Stimulated activated CD8-positive, alpha-beta memory T cell treated with anti-CD3 and anti-CD28 coated beads, Interleukin-12 subunit alpha, Interleukin-12 subunit beta, amount 100 ng/mL, for 4 hours (primary cell): Measurements from ENCODE around the gene SLC12A9.

Experiments
- DNase-seq: peaks from one replicate; pipeline ENCODE4 v3.0.0-alpha.2; 2020; ENCODE audit warnings: low read depth

The SLC12A9 gene

GRCh38 chr7:100884736-100885439, 32.4 kb downstream of the SLC12A9 start:
- no peak for DNase-seq

GRCh38 chr7:100885440-100886141, 33.1 kb downstream of the SLC12A9 start:
- no peak for DNase-seq

- DNase-seq, result no peak
Measured at GRCh38 chr7:100886142-100886935, 33.8 kb downstream of the SLC12A9 start.

- no peak for DNase-seq
Measured at GRCh38 chr7:100886936-100887515, 34.5 kb downstream of the SLC12A9 start.

- DNase-seq, result no peak
Measured at GRCh38 chr7:100887516-100888290, 35.2 kb downstream of the SLC12A9 start.

GRCh38 chr7:100888291-100888987, 35.9 kb downstream of the SLC12A9 start:
- DNase-seq, result no peak

GRCh38 chr7:100888988-100889750, 36.7 kb downstream of the SLC12A9 start, which contains the start of gene UFSP1:
Gene UFSP1, minus strand, starts transcription at chr7:100889715. Its CDS starts 444 bp downstream, at chr7:100889271.
- DNase-seq, result no peak

- no peak for DNase-seq
Measured at GRCh38 chr7:100890653-100891567, 38.4 kb downstream of the SLC12A9 start.

- DNase-seq, result no peak
Measured at GRCh38 chr7:100891568-100892247, 39.2 kb downstream of the SLC12A9 start.

GRCh38 chr7:100892364-100893317, 40.1 kb downstream of the SLC12A9 start:
- no peak for DNase-seq

GRCh38 chr7:100893318-100893895, 40.9 kb downstream of the SLC12A9 start:
- no peak for DNase-seq

- DNase-seq, result no peak
Measured at GRCh38 chr7:100893910-100894721, 41.6 kb downstream of the SLC12A9 start.

GRCh38 chr7:100894860-100895700, 42.6 kb downstream of the SLC12A9 start:
- DNase-seq, result no peak

- no peak for DNase-seq
Measured at GRCh38 chr7:100895701-100895955, 43.1 kb downstream of the SLC12A9 start, which contains the start of gene ACHE. Gene ACHE, minus strand, starts transcription at chr7:100895888. Its CDS starts 1,656 bp downstream, at chr7:100894232.
